ENCODE results near the gene LYSMD4. TPM values are rescaled to one million over a fixed set of nuclear protein-coding genes. Genes with fewer than 3 reads are reported as not detected.

Gene LYSMD4
- total and polyA plus RNA-seq, 2 donors (not counting 1 experiment from before 2014, with no cell fraction given): 7.0 to 12.6 TPM

- TF ChIP-seq EZH2 (IDR thresholded peaks at IDR 0.05; ENCODE audit: low read length, missing control alignments) (no peak), CTCF (conservative IDR thresholded peaks at IDR 0.05 in 1 of 2, IDR thresholded peaks at IDR 0.05 in 1 of 2; ENCODE audit: low read depth in 1 of 2, low read length in 2 of 2) (peak; percentile 48 to 68)
- DNase-seq (ENCODE audit: low read depth in 2 of 2): peak; percentile 41 to 80
- Histone ChIP-seq H3K9me3 (ENCODE audit: control insufficient read depth, insufficient read depth, low read depth, low read length) (no peaks in the 10 kb centered on the region), H3K4me3 (replicated peaks in 1 of 4; ENCODE audit: control extremely low read depth in 1 of 4, insufficient read depth in 1 of 4, low read depth in 3 of 4, low read length in 4 of 4) (peak overlapping the region in 1 of 4 experiments; percentile 19), H2AFZ (ENCODE audit: low read length) (no peak overlapping the region), H3K4me2 (ENCODE audit: extremely low read depth, insufficient read depth, low read length) (peak overlapping the region; percentile 45), H4K20me1 (ENCODE audit: control insufficient read depth, extremely low read depth, insufficient read depth, low read length) (no peaks in the 10 kb centered on the region), H3K4me1 (ENCODE audit: control insufficient read depth, extremely low read depth, insufficient read depth, low read length) (no peaks in the 10 kb centered on the region), H3K27ac (ENCODE audit: insufficient read depth, low read length) (no peak overlapping the region), H3K36me3 (ENCODE audit: control insufficient read depth, insufficient read depth, low read length) (no peaks in the 10 kb centered on the region), H3K27me3 (ENCODE audit: control insufficient read depth, insufficient read depth, low read length) (no peaks in the 10 kb centered on the region), H3K79me2 (ENCODE audit: control insufficient read depth, insufficient read depth, low read length) (no peaks in the 10 kb centered on the region), H3K9ac (ENCODE audit: insufficient read depth, low read length) (no peak overlapping the region)
These were observed 3.3 kb downstream of the LYSMD4 start for GRCh38 chr15:99729920-99730319.

- TF ChIP-seq EZH2 (IDR thresholded peaks at IDR 0.05; ENCODE audit: low read length, missing control alignments): no peak
- no peak for TF ChIP-seq CTCF (conservative IDR thresholded peaks at IDR 0.05 in 1 of 2, IDR thresholded peaks at IDR 0.05 in 1 of 2; ENCODE audit: low read depth in 1 of 2, low read length in 2 of 2)
- no peak overlapping the region for H3K4me2 ChIP-seq (ENCODE audit: extremely low read depth, insufficient read depth, low read length)
- H3K27ac ChIP-seq (ENCODE audit: insufficient read depth, low read length): no peak overlapping the region
These were observed 3.9 kb downstream of the LYSMD4 start for GRCh38 chr15:99729327-99729726.

GRCh38 chr15:99728916-99729315 is 4.3 kb downstream of the LYSMD4 start:
- Histone ChIP-seq H3K27me3 (ENCODE audit: control insufficient read depth, insufficient read depth, low read length) (no peaks in the 10 kb centered on the region), H3K27ac (ENCODE audit: insufficient read depth, low read length) (no peak overlapping the region), H2AFZ (ENCODE audit: low read length) (no peak overlapping the region), H3K9me3 (ENCODE audit: control insufficient read depth, insufficient read depth, low read depth, low read length) (no peaks in the 10 kb centered on the region), H3K36me3 (ENCODE audit: control insufficient read depth, insufficient read depth, low read length) (no peaks in the 10 kb centered on the region), H3K4me3 (replicated peaks in 1 of 4; ENCODE audit: control extremely low read depth in 1 of 4, insufficient read depth in 1 of 4, low read depth in 3 of 4, low read length in 4 of 4) (no peak overlapping the region), H3K79me2 (ENCODE audit: control insufficient read depth, insufficient read depth, low read length) (no peaks in the 10 kb centered on the region), H3K4me1 (ENCODE audit: control insufficient read depth, extremely low read depth, insufficient read depth, low read length) (no peaks in the 10 kb centered on the region), H4K20me1 (ENCODE audit: control insufficient read depth, extremely low read depth, insufficient read depth, low read length) (no peaks in the 10 kb centered on the region), H3K9ac (ENCODE audit: insufficient read depth, low read length) (no peak overlapping the region), H3K4me2 (ENCODE audit: extremely low read depth, insufficient read depth, low read length) (no peak overlapping the region)
- no peak for DNase-seq (ENCODE audit: low read depth in 2 of 2)
- no peak for TF ChIP-seq EZH2 (IDR thresholded peaks at IDR 0.05; ENCODE audit: low read length, missing control alignments)
- no peak for TF ChIP-seq CTCF (conservative IDR thresholded peaks at IDR 0.05 in 1 of 2, IDR thresholded peaks at IDR 0.05 in 1 of 2; ENCODE audit: low read depth in 1 of 2, low read length in 2 of 2)

More at GRCh38 chr15:99729327-99729726, 3.9 kb downstream of the LYSMD4 start:
- Histone ChIP-seq H3K27me3 (ENCODE audit: control insufficient read depth, insufficient read depth, low read length) (no peaks in the 10 kb centered on the region), H3K4me3 (replicated peaks in 1 of 4; ENCODE audit: control extremely low read depth in 1 of 4, insufficient read depth in 1 of 4, low read depth in 3 of 4, low read length in 4 of 4) (no peak overlapping the region), H3K36me3 (ENCODE audit: control insufficient read depth, insufficient read depth, low read length) (no peaks in the 10 kb centered on the region), H3K9me3 (ENCODE audit: control insufficient read depth, insufficient read depth, low read depth, low read length) (no peaks in the 10 kb centered on the region), H2AFZ (ENCODE audit: low read length) (no peak overlapping the region), H3K79me2 (ENCODE audit: control insufficient read depth, insufficient read depth, low read length) (no peaks in the 10 kb centered on the region), H3K9ac (ENCODE audit: insufficient read depth, low read length) (no peak overlapping the region), H3K4me1 (ENCODE audit: control insufficient read depth, extremely low read depth, insufficient read depth, low read length) (no peaks in the 10 kb centered on the region), H4K20me1 (ENCODE audit: control insufficient read depth, extremely low read depth, insufficient read depth, low read length) (no peaks in the 10 kb centered on the region)
- no peak for DNase-seq (ENCODE audit: low read depth in 2 of 2)

Measured in fibroblast of lung (primary cell).